GM21786 (cell line): ENCODE measurements around the gene TASOR.
"Not testable (repeated sequence)": the region's sequence is repeated elsewhere in the genome, so short reads cannot be mapped to it uniquely, and the experiment has no call there.

Source experiments
- ATAC-seq: cut with Tn5 transposase; IDR thresholded peaks from one replicate; pipeline ENCODE4 v1.9.1; 2021; ENCODE audit not compliant: unreplicated experiment

TASOR gene, protein sequence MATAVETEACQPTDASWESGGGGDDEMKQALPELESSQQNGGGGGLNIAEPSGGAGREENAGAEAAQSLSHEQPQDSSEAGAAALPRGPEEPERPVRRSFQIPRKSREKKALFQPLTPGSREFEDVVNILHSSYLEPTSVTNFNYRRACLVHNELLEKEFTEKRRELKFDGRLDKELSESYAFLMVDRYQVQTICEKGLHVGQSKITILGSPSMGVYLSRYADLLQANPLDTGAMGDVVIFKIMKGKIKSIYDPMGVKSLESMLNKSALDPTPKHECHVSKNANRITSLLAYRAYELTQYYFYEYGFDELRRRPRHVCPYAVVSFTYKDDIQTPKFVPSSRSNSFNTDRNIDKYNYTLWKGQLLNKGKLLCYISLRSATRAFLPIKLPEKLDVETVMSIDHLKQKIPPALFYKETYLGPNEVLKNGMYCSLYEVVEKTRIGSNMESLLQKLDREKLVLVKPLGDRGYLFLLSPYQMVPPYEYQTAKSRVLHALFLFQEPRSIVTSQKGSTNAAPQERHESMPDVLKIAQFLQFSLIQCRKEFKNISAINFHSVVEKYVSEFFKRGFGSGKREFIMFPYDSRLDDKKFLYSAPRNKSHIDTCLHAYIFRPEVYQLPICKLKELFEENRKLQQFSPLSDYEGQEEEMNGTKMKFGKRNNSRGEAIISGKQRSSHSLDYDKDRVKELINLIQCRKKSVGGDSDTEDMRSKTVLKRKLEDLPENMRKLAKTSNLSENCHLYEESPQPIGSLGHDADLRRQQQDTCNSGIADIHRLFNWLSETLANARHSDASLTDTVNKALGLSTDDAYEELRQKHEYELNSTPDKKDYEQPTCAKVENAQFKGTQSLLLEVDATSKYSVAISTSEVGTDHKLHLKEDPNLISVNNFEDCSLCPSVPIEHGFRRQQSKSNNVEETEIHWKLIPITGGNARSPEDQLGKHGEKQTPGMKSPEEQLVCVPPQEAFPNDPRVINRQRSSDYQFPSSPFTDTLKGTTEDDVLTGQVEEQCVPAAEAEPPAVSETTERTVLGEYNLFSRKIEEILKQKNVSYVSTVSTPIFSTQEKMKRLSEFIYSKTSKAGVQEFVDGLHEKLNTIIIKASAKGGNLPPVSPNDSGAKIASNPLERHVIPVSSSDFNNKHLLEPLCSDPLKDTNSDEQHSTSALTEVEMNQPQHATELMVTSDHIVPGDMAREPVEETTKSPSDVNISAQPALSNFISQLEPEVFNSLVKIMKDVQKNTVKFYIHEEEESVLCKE (N-terminal part only)

GRCh38 chr3:56683122-56683817 is at the start of gene TASOR:
Gene TASOR (minus strand): TSS chr3:56683265. CDS start chr3:56683006, 259 bp downstream.
- peak; percentile 67 for ATAC-seq

GRCh38 chr3:56732109-56732508 is 49.0 kb upstream of the TASOR start:
- ATAC-seq: no peak

DNA sequence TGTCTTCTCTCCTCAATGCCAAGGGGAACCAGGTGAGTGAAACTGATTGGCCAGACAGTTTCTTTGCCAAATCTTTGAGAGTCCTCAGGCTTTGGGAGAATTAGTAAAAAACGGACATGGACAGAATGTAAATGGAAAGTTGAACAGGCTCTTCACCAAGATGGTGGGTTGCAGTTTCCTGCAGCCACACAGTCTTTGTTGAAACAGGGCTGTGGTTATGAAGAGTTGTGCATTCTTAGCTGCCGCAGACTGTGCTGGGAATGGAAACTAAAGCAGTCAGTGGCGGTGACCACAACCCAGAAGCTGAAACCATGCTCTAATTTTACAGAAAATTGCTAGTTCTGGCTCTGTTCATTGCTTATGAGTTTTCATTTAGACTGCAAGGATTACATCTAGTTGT is 42.1 kb upstream of the TASOR start:
- peak; percentile 95 for ATAC-seq

DNA sequence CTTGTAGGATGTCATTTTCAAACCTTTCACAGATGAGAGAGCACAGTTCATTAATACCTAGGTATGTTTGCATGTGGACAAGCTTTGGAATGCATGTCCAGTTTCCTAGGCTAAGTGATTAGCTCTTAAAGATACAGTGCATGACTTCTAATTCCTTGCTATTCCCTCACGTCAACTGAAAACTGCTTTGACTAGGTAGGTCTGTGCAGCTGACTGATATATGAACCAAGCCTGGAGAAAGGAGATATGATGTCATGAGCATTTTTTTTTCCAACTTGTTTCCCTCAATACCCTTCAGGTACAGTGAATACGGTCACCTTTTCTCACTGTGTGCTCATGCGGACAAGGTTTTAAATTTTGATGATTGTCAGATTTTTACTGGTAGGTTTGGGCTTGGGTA is 41.6 kb upstream of the TASOR start:
- ATAC-seq: no peak

GRCh38 chr3:56720849-56721248 is 37.8 kb upstream of the TASOR start:
- no peak for ATAC-seq

DNA sequence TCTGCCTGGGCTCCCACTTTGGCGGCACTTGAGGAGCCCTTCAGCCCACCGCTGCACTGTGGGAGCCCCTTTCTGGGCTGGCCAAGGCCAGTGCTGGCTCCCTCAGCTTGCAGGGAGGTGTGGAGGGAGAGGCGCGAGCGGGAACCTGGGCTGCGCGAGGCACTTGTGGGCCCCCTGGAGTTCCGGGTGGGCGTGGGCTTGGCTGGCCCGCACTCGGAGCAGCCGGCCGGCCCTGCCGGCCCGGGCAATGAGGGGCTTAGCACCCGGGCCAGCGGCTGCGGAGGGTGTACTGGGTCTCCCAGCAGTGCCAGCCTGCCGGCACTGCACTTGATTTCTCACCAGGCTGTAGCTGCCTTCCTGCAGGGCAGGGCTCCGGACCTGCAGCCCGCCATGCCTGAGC is 35.7 kb upstream of the TASOR start:
- not testable (repeated sequence) for ATAC-seq

GRCh38 chr3:56711344-56711743 is 28.3 kb upstream of the TASOR start:
- no peak for ATAC-seq

GRCh38 chr3:56707412-56707811 is 24.3 kb upstream of the TASOR start:
- ATAC-seq: not testable (repeated sequence)

DNA sequence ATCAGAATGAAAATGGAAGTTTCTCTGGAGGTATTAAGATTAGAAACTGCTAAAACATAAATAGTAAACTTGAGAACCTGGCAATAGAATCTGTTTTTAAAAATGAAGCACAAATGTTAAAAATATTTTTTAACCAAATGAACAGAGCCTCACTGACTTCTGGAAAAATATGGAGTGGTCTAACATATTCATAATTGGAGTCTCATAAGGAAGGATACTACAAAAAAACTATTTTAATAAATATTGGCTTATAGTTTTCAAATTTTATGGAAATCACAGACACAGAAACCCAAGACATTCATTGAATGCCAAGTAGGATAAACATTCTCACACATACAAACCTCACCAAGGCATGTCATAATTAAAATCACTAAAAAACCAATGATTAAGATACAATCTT is 23.6 kb upstream of the TASOR start:
- ATAC-seq: no peak

GRCh38 chr3:56704706-56705105 is 21.6 kb upstream of the TASOR start:
- ATAC-seq: no peak

DNA sequence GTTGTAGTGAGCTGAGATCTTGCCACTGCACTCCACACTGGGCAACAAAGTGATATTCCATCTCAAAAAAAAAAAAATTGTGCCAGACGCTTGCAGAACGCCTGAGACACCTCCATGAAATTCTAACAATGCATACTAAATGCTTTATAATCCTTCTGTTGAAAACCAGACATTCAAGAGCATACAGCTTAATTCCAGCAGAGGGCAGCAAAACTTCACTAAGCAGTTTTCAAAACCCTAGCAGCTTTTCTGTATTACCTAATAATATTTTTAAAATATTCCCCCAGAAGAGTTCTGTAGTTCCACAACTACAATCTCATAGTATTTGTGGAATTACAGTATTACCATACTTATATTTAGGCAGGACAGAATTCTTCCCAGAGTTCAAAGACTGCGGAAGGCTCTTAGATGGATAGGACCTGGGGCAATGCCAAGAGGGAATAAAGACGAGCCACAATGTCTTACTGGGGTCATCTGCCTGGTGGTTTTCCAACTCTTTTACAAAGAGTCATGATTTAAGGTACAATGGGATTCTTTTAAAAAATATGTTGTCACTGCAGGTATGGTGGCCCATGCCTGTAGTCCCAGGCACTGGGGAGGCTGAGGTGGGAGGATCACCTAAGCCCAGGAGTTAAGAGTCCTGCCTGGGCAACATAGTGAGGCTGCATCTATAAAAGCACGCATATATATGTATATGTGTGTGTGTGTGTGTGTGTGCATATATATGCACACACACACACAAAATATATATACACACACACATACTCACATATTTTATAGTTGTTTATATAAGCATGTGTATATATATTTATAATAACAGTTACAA is 19.6 kb upstream of the TASOR start:
- ATAC-seq: no peak

DNA sequence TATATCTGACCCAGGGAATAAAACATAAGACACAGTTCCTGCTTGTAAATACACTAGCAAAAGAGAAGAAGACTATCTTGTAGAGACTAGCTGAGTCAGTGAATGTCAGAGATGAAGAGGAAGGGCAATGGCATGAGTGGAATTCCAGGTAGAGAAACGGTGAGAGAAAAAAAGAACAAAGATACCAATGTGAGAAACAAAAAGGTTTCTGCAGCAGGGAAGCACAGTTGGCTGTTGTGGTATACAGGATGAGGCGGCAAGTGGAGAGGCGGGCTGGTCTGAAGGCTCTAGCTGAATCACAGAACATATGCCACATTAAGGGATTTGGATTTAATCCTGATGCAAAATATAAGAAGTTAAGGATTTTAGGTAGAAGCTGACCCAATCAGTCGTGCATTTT is 17.1 kb upstream of the TASOR start:
- no peak for ATAC-seq

GRCh38 chr3:56694867-56695683 is 12.0 kb upstream of the TASOR start:
- no peak for ATAC-seq

DNA sequence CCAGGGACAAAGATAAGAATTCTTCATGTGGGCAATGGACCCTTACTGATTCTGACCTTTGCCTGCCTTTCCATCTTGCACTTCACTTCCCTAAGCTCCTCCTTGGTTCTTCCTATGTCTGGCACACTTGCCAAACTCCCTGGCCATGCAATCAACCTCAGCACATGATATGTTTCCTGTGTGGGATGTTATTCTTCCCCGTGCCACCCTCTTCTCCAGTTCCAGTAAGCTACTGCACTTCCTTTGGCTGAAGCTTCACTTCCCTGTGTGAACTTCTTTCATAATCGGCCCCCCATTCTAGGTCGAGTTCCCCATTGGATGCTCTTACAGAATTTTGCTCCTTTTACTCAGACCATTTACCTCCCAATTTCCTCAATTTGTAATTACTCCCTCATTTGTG is 10.7 kb upstream of the TASOR start:
- no peak for ATAC-seq

- ATAC-seq: peak; percentile 78
These were observed 9.7 kb upstream of the TASOR start for GRCh38 chr3:56692520-56693433.

GRCh38 chr3:56692001-56692365 is 8.9 kb upstream of the TASOR start:
- not testable (repeated sequence) for ATAC-seq

DNA sequence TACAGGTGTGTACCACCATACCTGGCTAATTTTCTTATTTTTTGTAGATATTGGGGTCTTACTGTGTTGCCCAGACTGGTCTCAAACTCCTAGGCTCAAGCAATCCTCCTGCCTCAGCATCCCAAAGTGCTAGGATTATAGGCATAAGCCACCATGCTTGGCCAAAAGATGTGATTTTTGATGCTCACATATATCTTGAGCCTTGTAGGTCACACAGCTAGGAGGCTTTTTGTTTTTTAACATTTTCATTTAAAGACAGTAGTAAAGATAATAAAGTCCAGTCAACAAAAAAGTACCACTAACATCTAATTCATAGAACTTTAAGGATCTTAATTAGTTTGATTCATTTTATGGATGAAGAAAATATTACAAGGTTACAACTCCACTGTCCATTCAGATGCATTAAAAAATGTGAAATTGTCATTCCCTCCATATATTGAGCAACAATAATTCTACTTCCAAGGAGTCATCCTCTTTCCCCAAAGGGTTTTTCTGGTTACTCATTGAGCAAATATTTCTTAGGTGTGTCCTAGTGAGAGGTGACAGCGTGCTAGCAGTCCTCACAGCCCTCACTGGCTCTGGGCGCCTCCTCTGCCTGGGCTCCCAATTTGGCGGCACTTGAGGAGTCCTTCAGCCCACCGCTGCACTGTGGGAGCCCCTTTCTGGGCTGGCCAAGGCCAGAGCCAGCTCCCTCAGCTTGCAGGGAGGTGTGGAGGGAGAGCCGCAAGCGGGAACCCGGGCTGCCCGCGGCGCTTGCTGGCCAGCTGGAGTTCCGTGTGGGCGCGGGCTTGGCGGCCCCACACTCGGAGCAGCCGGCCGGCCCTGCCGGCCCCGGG is 8.3 kb upstream of the TASOR start:
- no peak for ATAC-seq
